HCT116 (cell line): Measurements from ENCODE around the gene IL5. TPM values are rescaled to one million over a fixed set of nuclear protein-coding genes. Genes with fewer than 3 reads are reported as not detected.

Experiments
- ATAC-seq: fragments of 200-7000 bp; cut with Tn5 transposase; 2 replicates; pipeline ENCODE4 v1.9.1; 2020; ENCODE audit warnings: mild to moderate bottlenecking, moderate library complexity
- BruUV-seq: library from RNA; stranded (reverse); fragments of 400-500 nt; replicated peaks from 2 replicates; lab custom pipeline; 2021; lab: Mats Ljungman, UMichigan
- CTCF ChIA-PET: fragments of 300-600 bp; sonication (Branson Sonifier 250); formaldehyde crosslinking; loops from one replicate; lab custom pipeline; 2021; ENCODE audit warnings: antibody characterized with exemption; lab: Charles Lee
- POLR2A ChIA-PET: fragments of 300-600, 350-600 bp; sonication (Branson Sonifier 250); formaldehyde crosslinking; loops from one replicate; lab custom pipeline; 2021; ENCODE audit warnings: antibody characterized with exemption; lab: Charles Lee
- RAD21 ChIA-PET, 2 experiments: fragments of 300-600 bp; sonication (Branson Sonifier 250); formaldehyde crosslinking; loops; one replicate each; lab custom pipeline; 2023; ENCODE audit warnings: low total read pairs in 2 of 2; ENCODE audit not compliant: uncharacterized antibody in 2 of 2, unreplicated experiment in 2 of 2, low non-redundant PET in 1 of 2; lab: Charles Lee
- DNase-seq: peaks from one replicate; pipeline ENCODE4 v3.0.0-alpha.2; 2010; ENCODE audit warnings: low read depth, low spot score
- H2AFZ ChIP-seq: fragments of 200-600 bp; shearing (Covaris generic), sonication (generic); 2 replicates; pipeline ENCODE4 v1.6.1; 2017; ENCODE audit warnings: low read depth, mixed run types, mixed read lengths, antibody characterized with exemption, low read length; ENCODE audit not compliant: poor library complexity, severe bottlenecking
- H3K27ac ChIP-seq: 2 replicates; pipeline ENCODE4 v1.5.1; 2012; ENCODE audit warnings: low read depth, low read length
- H3K27me3 ChIP-seq: fragments of 200-600 bp; sonication (generic); 2 replicates; pipeline ENCODE4 v1.6.1; 2016; ENCODE audit warnings: mixed run types, low read length, mixed read lengths; ENCODE audit not compliant: insufficient read depth
- H3K36me3 ChIP-seq, 2 experiments: fragments of 200-500 bp in 1 of 2; fragments of 200-600 bp in 1 of 2; sonication (Bioruptor generic) in 1 of 2; sonication (generic) in 1 of 2; 2 replicates each; pipeline versions ENCODE4 v1.5.1 to v1.6.1; 2014 to 2016; ENCODE audit warnings: low read length in 2 of 2, inconsistent platforms in 1 of 2, mixed read lengths in 1 of 2, mixed run types in 1 of 2; ENCODE audit not compliant: insufficient read depth in 2 of 2, control insufficient read depth in 1 of 2
- H3K4me1 ChIP-seq, 2 experiments: fragments of 200-600 bp in 1 of 2; sonication (generic) in 1 of 2; 2 replicates each; pipeline versions ENCODE4 v1.5.1 to v1.6.1; 2012 to 2017; ENCODE audit warnings: low read length in 2 of 2, inconsistent platforms in 1 of 2, mild to moderate bottlenecking in 1 of 2, mixed read lengths in 1 of 2, mixed run types in 1 of 2, moderate library complexity in 1 of 2; ENCODE audit not compliant: insufficient read depth in 2 of 2, control insufficient read depth in 1 of 2
- H3K4me2 ChIP-seq: fragments of 200-600 bp; sonication (generic); 2 replicates; pipeline ENCODE4 v1.6.1; 2017; ENCODE audit warnings: mixed run types, low read length, mixed read lengths
- H3K4me3 ChIP-seq, 2 experiments: fragments of 200-600 bp in 1 of 2; sonication (generic) in 1 of 2; replicated peaks in 1 of 2; 2 replicates each; pipeline ENCODE4 v1.5.1; 2011 to 2016; ENCODE audit warnings: low read length in 2 of 2, control low read depth in 1 of 2, low read depth in 1 of 2, mild to moderate bottlenecking in 1 of 2, mixed read lengths in 1 of 2, mixed run types in 1 of 2
- H3K79me2 ChIP-seq: fragments of 200-600 bp; sonication (generic); 2 replicates; pipeline ENCODE4 v1.6.1; 2017; ENCODE audit warnings: mild to moderate bottlenecking, mixed run types, low read length, moderate library complexity, mixed read lengths; ENCODE audit not compliant: insufficient read depth
- H3K9ac ChIP-seq: fragments of 200-600 bp; sonication (generic); 2 replicates; pipeline ENCODE4 v1.6.1; 2016; ENCODE audit warnings: low read length, mixed read lengths
- H3K9me2 ChIP-seq: fragments of 200-600 bp; sonication (generic), shearing (Covaris generic); 2 replicates; pipeline ENCODE4 v1.6.1; 2017; ENCODE audit warnings: mixed run types, mild to moderate bottlenecking, moderate library complexity; ENCODE audit not compliant: insufficient read depth
- H3K9me3 ChIP-seq, 2 experiments: fragments of 200-500 bp in 1 of 2; fragments of 200-600 bp in 1 of 2; sonication (Bioruptor generic) in 1 of 2; sonication (generic) in 1 of 2; 2 replicates each; pipeline ENCODE4 v1.6.1; 2014 to 2017; ENCODE audit warnings: low read length in 2 of 2, mixed read lengths in 2 of 2, inconsistent platforms in 1 of 2, low read depth in 1 of 2, mild to moderate bottlenecking in 1 of 2, mixed run types in 1 of 2, moderate library complexity in 1 of 2; ENCODE audit not compliant: control insufficient read depth in 1 of 2, insufficient read depth in 1 of 2
- H4K20me1 ChIP-seq: fragments of 200-600 bp; sonication (generic), shearing (Covaris generic); 2 replicates; pipeline ENCODE4 v1.6.1; 2017; ENCODE audit warnings: mixed run types, mild to moderate bottlenecking, moderate library complexity; ENCODE audit not compliant: insufficient read depth
- CEBPB ChIP-seq: IDR thresholded peaks from 2 replicates; pipeline ENCODE4 v1.6.1; 2012; ENCODE audit warnings: low read depth
- EZH2 ChIP-seq: fragments of 200-600 bp; sonication (generic); IDR thresholded peaks from 2 replicates; pipeline ENCODE4 v1.6.1; 2017; ENCODE audit warnings: antibody characterized with exemption, mixed run types
- JUND ChIP-seq: IDR thresholded peaks from 2 replicates; pipeline ENCODE4 v1.6.1; 2012
- POLR2A ChIP-seq: IDR thresholded peaks from 2 replicates; pipeline ENCODE4 v1.7.0; 2011; ENCODE audit warnings: borderline replicate concordance; ENCODE audit not compliant: insufficient read depth, insufficient read length; ENCODE audit errors: extremely low read depth
- POLR2AphosphoS5 ChIP-seq: IDR thresholded peaks from 2 replicates; pipeline ENCODE4 v1.6.1; 2011; ENCODE audit warnings: mild to moderate bottlenecking, low read depth, low read length, moderate library complexity
- RAD21 ChIP-seq: IDR thresholded peaks from 2 replicates; pipeline ENCODE4 v1.6.1; 2012; ENCODE audit warnings: low read depth, mild to moderate bottlenecking
- SIN3A ChIP-seq: IDR thresholded peaks from 2 replicates; pipeline ENCODE4 v1.6.1; 2012; ENCODE audit warnings: low read depth
- SP1 ChIP-seq: IDR thresholded peaks from 2 replicates; pipeline ENCODE4 v1.6.1; 2012; ENCODE audit warnings: low read depth
- TCF7L2 ChIP-seq: IDR thresholded peaks from 2 replicates; pipeline ENCODE4 v1.7.0; 2011; ENCODE audit warnings: borderline replicate concordance, inconsistent platforms; ENCODE audit not compliant: insufficient read depth, insufficient read length; ENCODE audit errors: extremely low read depth
- intact Hi-C: fragments of 100-400 bp; cut with micrococcal nuclease; formaldehyde crosslinking; loops from 2 replicates; pipeline ENCODE4 v1.10.0; 2022
- total RNA-seq: library from RNA; stranded (reverse); gene quantifications from one replicate; pipeline ENCODE4 v1.2.1, GENCODE V29; 2021; ENCODE audit not compliant: unreplicated experiment

Gene IL5
- total RNA-seq, 1 experiment from 2014 or later: not detected

- intact Hi-C loops: loop anchor here (10.0 kb wide), 1 partner anchor 198 kb away; the partner anchor contains the start of gene SLC22A4
- H3K27me3 ChIP-seq: no peaks in the 10 kb centered on the region
- H2AFZ ChIP-seq: no peak overlapping the region
- ChIA-PET CTCF (no interaction called here), RAD21 (no interaction called here), POLR2A (no interaction called here)
- peaks cover 0 to 8% of the 10 kb centered on the region in 2 experiments; a peak in 1 of 4 replicates for H3K36me3 ChIP-seq
- TF ChIP-seq SP1: no peak
- TF ChIP-seq POLR2AphosphoS5: no peak
- no peak for TF ChIP-seq SIN3A
- no peak for TF ChIP-seq EZH2
- TF ChIP-seq RAD21: no peak
- no peak for TF ChIP-seq POLR2A
- TF ChIP-seq CEBPB: no peak
- TF ChIP-seq TCF7L2: no peak
- TF ChIP-seq JUND: no peak
- H3K79me2 ChIP-seq: peaks cover 25% of the 10 kb centered on the region
- no peak overlapping the region for H3K4me2 ChIP-seq
- no peak overlapping the region for H3K27ac ChIP-seq
- peaks cover 23 to 49% of the 10 kb centered on the region in 2 experiments for H3K4me1 ChIP-seq
- DNase-seq (no peak), ATAC-seq (no peak)
- BruUV-seq: no TSS peak
- no peak overlapping the region for H3K4me3 ChIP-seq
- no peaks in the 10 kb centered on the region for H3K9me2 ChIP-seq
- no peak overlapping the region for H3K9ac ChIP-seq
- no peaks in the 10 kb centered on the region for H4K20me1 ChIP-seq
- no peaks in the 10 kb centered on the region for H3K9me3 ChIP-seq
Observed at GRCh38 chr5:132492386-132493125, 50.8 kb downstream of the IL5 start.

Other genes with a start within 250 kb of the IL5 start
- gene SLC22A4, start 249.1 kb downstream of the IL5 start, total RNA-seq: 0.59 TPM
- gene SLC22A5, start 173.8 kb downstream of the IL5 start, total RNA-seq: 9.9 TPM
- 30.1 TPM for gene IRF1, start 52.7 kb downstream of the IL5 start, total RNA-seq
- 43.6 TPM for gene RAD50, start 13.5 kb upstream of the IL5 start, total RNA-seq
- not detected for gene IL13, start 114.7 kb upstream of the IL5 start, total RNA-seq
- not detected for gene IL4, start 130.5 kb upstream of the IL5 start, total RNA-seq
- 12.7 TPM for gene KIF3A, start 194.0 kb upstream of the IL5 start, total RNA-seq
- gene CCNI2, start 203.9 kb upstream of the IL5 start, total RNA-seq: 1.4 TPM
- gene SEPTIN8, start 233.7 kb upstream of the IL5 start, total RNA-seq: 34.6 TPM